ENCODE results near the gene LCP2. TPM values are rescaled to one million over a fixed set of nuclear protein-coding genes. Genes with fewer than 3 reads are reported as not detected.

The LCP2 gene
- total RNA-seq, 1 donor from 2014 or later = not detected

- Mint-ChIP-seq H3K36me3 (no peaks in the 10 kb centered on the region), H3K27me3 (peaks cover 21% of the 10 kb centered on the region), H3K27ac (no peak overlapping the region), H3K4me3 (no peak overlapping the region), H3K4me1 (ENCODE audit: unreplicated experiment) (no peaks in the 10 kb centered on the region), H3K9me3 (peaks cover 6% of the 10 kb centered on the region)
- no peak for DNase-seq (ENCODE audit: extremely low spot score, unreplicated experiment)
- TF ChIP-seq CTCF (conservative IDR thresholded peaks at IDR 0.05) = no peak
These were observed 13.3 kb downstream of the LCP2 start for GRCh38 chr5:170284231-170284630.

- H3K4me3 Mint-ChIP-seq = no peak overlapping the region
- H3K27me3 Mint-ChIP-seq = peaks cover 21% of the 10 kb centered on the region
- H3K4me1 Mint-ChIP-seq (ENCODE audit: unreplicated experiment) = no peaks in the 10 kb centered on the region
- TF ChIP-seq CTCF (conservative IDR thresholded peaks at IDR 0.05) = no peak
- no peak overlapping the region for H3K27ac Mint-ChIP-seq
- peaks cover 6% of the 10 kb centered on the region for H3K9me3 Mint-ChIP-seq
- no peaks in the 10 kb centered on the region for H3K36me3 Mint-ChIP-seq
- DNase-seq (ENCODE audit: extremely low spot score, unreplicated experiment) = no peak
These were observed 14.3 kb downstream of the LCP2 start for GRCh38 chr5:170283296-170283695.

GRCh38 chr5:170280011-170280493 is 17.5 kb downstream of the LCP2 start:
- no peak for TF ChIP-seq CTCF (conservative IDR thresholded peaks at IDR 0.05)
- Mint-ChIP-seq H3K36me3 (no peaks in the 10 kb centered on the region), H3K4me1 (ENCODE audit: unreplicated experiment) (no peaks in the 10 kb centered on the region), H3K27me3 (peaks cover 29% of the 10 kb centered on the region), H3K27ac (no peak overlapping the region), H3K4me3 (no peak overlapping the region), H3K9me3 (peaks cover 6% of the 10 kb centered on the region)
- DNase-seq (ENCODE audit: extremely low spot score, unreplicated experiment) = no peak

GRCh38 chr5:170279459-170279817 is 18.1 kb downstream of the LCP2 start:
- peaks cover 6% of the 10 kb centered on the region for H3K9me3 Mint-ChIP-seq
- H3K27ac Mint-ChIP-seq = no peak overlapping the region
- no peaks in the 10 kb centered on the region for H3K4me1 Mint-ChIP-seq (ENCODE audit: unreplicated experiment)
- TF ChIP-seq CTCF (conservative IDR thresholded peaks at IDR 0.05) = no peak
- DNase-seq (ENCODE audit: extremely low spot score, unreplicated experiment) = no peak
- H3K36me3 Mint-ChIP-seq = no peaks in the 10 kb centered on the region
- H3K4me3 Mint-ChIP-seq = no peak overlapping the region
- peaks cover 29% of the 10 kb centered on the region for H3K27me3 Mint-ChIP-seq

- no peaks in the 10 kb centered on the region for H3K4me1 Mint-ChIP-seq (ENCODE audit: unreplicated experiment)
- H3K4me3 Mint-ChIP-seq = no peak overlapping the region
- peaks cover 29% of the 10 kb centered on the region for H3K27me3 Mint-ChIP-seq
- peaks cover 6% of the 10 kb centered on the region for H3K9me3 Mint-ChIP-seq
- no peak for TF ChIP-seq CTCF (conservative IDR thresholded peaks at IDR 0.05)
- no peak overlapping the region for H3K27ac Mint-ChIP-seq
- DNase-seq (ENCODE audit: extremely low spot score, unreplicated experiment) = no peak
- no peaks in the 10 kb centered on the region for H3K36me3 Mint-ChIP-seq
These were observed 18.7 kb downstream of the LCP2 start for GRCh38 chr5:170278611-170279458.

All from type B pancreatic cell (in vitro differentiated cells).